Measurements from ENCODE around the gene KIAA0825. TPM values are rescaled to one million over a fixed set of nuclear protein-coding genes. Genes with fewer than 3 reads are reported as not detected.

The KIAA0825 gene
- total and polyA plus RNA-seq, 4 donors: 0.54 to 4.3 (median 3.7) TPM; not detected in 1

DNA sequence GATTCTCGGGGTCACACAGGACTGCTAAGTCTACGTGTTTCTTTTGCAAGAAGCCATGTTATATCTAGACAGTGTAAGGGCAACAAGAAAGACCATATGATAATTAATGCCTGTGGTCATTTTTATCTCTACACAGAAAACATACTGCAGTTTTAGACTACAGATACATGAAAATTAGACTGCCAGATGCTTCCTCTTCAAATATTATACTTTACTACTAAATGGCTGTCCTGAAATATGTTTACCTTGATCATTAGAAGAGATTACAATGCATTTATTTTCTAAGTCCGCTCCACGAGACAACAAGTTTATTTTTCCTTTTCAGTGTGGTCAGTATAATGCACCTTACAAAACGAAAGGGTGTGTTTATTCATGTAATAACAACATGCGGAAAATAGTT lies 147.6 kb downstream of the KIAA0825 start:
- no peaks in the 10 kb centered on the region for H3K4me1 ChIP-seq (ENCODE audit: control insufficient read depth in 1 of 2, insufficient read depth in 2 of 2, low read length in 2 of 2)
- WGBS, 2 donors: 83% methylated on average over 6 of the region's 6 CpGs
- no peak for ATAC-seq (ENCODE audit: low FRiP score)
- no peak for DNase-seq
- H3K36me3 ChIP-seq (ENCODE audit: control insufficient read depth in 1 of 2, insufficient read depth in 2 of 2, low read length in 1 of 2): no peaks in the 10 kb centered on the region
- H3K27me3 ChIP-seq (ENCODE audit: control insufficient read depth in 1 of 2, insufficient read depth in 2 of 2, low read length in 1 of 2): no peaks in the 10 kb centered on the region
- no peak overlapping the region for H3K4me3 ChIP-seq (ENCODE audit: low read length in 2 of 2)
- no peaks in the 10 kb centered on the region for H3K9me3 ChIP-seq (ENCODE audit: control insufficient read depth, low read length)
- intact Hi-C loops (cut with DNase I): no loop called here
- no peak overlapping the region for H3K27ac ChIP-seq (ENCODE audit: low read depth in 1 of 2, low read length in 2 of 2)

DNA sequence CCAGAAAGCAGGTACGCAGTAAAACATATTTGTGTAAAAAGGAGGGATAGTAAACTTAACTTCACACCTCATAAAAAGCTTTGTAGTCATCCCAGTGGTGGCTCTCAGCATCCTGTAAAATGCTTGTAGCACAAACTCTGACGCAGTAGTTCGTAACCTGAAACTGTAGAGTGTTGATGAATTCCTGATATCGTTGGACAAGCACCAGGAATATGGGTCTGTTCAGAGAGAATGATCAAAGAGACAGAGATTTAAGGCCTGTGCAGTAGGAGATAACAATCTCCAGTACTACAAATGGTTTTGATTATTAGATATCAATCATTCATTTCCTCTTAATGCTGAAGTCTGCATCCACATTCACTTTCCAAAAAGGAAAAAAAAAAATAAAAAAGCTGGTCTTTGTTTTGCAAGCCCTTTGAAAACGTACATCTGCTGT lies 148.5 kb downstream of the KIAA0825 start:
- Histone ChIP-seq H3K4me1 (ENCODE audit: control insufficient read depth in 1 of 2, insufficient read depth in 2 of 2, low read length in 2 of 2) (no peaks in the 10 kb centered on the region), H3K9me3 (ENCODE audit: control insufficient read depth, low read length) (no peaks in the 10 kb centered on the region), H3K27ac (ENCODE audit: low read depth in 1 of 2, low read length in 2 of 2) (no peak overlapping the region), H3K27me3 (ENCODE audit: control insufficient read depth in 1 of 2, insufficient read depth in 2 of 2, low read length in 1 of 2) (no peaks in the 10 kb centered on the region), H3K36me3 (ENCODE audit: control insufficient read depth in 1 of 2, insufficient read depth in 2 of 2, low read length in 1 of 2) (no peaks in the 10 kb centered on the region), H3K4me3 (ENCODE audit: low read length in 2 of 2) (no peak overlapping the region)
- ATAC-seq (ENCODE audit: low FRiP score) (no peak), DNase-seq (no peak)
- intact Hi-C loops (cut with DNase I): no loop called here
- whole genome bisulfite sequencing, 2 donors: 54 to 59% methylated on average over 5 of the region's 5 CpGs

DNA sequence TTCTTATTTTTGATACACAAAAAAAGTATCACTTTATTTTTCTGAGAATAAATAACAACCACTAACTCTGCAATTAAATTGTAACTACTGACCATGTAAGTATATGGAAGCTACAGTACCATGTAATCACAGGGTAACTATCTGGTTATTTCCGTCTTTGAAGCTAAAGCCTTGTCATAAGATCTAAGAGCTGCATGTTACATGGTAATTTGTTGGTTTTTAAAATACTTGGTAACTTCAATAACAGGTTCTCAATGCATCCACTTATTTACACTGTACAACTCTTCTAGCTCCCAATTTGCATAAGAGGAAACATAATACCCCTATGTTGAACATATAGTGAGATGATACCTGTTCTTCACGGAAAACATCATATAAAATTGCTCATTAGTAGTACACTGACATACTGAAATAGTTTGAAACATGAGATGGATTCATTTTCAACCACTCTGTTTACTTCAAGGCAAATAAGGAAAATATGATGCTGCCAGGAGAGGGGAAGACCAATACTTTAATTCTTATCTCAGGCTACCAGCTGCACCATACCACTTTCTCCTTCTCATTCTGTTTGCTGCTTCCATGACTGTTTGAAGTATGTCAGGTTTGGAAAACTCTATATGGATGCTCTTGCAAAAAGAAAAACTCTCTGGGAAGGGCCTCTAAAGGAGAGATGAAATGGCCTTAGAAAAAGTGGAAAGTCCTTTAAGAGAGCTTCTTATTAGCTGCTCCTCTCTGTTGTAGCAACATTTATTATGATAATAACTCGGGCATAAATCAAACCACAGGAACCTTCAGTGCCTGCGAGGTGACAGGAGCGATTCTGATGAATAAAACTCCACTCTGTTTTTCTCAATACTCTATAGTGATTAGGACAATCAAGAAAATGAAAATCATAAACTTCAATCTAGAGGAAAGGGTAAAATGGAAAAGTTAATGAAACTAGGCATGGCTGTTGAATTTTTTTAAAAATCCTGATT lies 150.2 kb downstream of the KIAA0825 start:
- no peaks in the 10 kb centered on the region for H3K9me3 ChIP-seq (ENCODE audit: control insufficient read depth, low read length)
- intact Hi-C loops (cut with DNase I): no loop called here
- H3K4me1 ChIP-seq (ENCODE audit: control insufficient read depth in 1 of 2, insufficient read depth in 2 of 2, low read length in 2 of 2): no peaks in the 10 kb centered on the region
- H3K36me3 ChIP-seq (ENCODE audit: control insufficient read depth in 1 of 2, insufficient read depth in 2 of 2, low read length in 1 of 2): peaks cover 0 to 2% of the 10 kb centered on the region in 2 donors
- DNase-seq: no peak
- H3K27me3 ChIP-seq (ENCODE audit: control insufficient read depth in 1 of 2, insufficient read depth in 2 of 2, low read length in 1 of 2): no peaks in the 10 kb centered on the region
- no peak overlapping the region for H3K27ac ChIP-seq (ENCODE audit: low read depth in 1 of 2, low read length in 2 of 2)
- 93 to 94% methylated on average over 5 of the region's 5 CpGs for WGBS, 2 donors
- no peak overlapping the region for H3K4me3 ChIP-seq (ENCODE audit: low read length in 2 of 2)
- no peak for ATAC-seq (ENCODE audit: low FRiP score)

GRCh38 chr5:94467346-94467953 lies 151.0 kb downstream of the KIAA0825 start:
- no peak for ATAC-seq (ENCODE audit: low FRiP score)
- Histone ChIP-seq H3K36me3 (ENCODE audit: control insufficient read depth in 1 of 2, insufficient read depth in 2 of 2, low read length in 1 of 2) (peaks cover 0 to 2% of the 10 kb centered on the region in 2 donors), H3K9me3 (ENCODE audit: control insufficient read depth, low read length) (no peaks in the 10 kb centered on the region), H3K27ac (ENCODE audit: low read depth in 1 of 2, low read length in 2 of 2) (no peak overlapping the region), H3K4me1 (ENCODE audit: control insufficient read depth in 1 of 2, insufficient read depth in 2 of 2, low read length in 2 of 2) (no peaks in the 10 kb centered on the region), H3K27me3 (ENCODE audit: control insufficient read depth in 1 of 2, insufficient read depth in 2 of 2, low read length in 1 of 2) (no peaks in the 10 kb centered on the region), H3K4me3 (ENCODE audit: low read length in 2 of 2) (no peak overlapping the region)
- WGBS, 2 donors: 92 to 98% methylated on average over 3 of the region's 3 CpGs
- DNase-seq: no peak
- intact Hi-C loops (cut with DNase I): no loop called here

DNA sequence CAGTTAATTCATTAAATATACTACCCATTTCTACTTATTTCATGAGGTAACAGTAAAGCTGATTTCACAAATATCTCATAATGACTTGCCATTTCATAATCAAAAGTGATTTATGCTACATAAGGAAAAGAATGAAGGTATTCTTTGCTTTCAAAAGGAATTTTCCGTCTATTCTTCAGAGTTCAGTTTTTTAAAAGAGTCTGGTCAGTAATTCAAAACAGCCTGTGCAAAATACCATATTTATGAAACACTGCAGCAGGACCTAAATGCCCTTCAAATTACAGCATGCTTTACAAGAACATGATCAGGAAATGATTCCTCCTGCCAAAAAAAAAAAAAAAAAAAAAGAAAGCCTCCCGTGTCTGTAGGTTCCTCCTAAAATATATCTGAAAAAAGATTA lies 154.7 kb downstream of the KIAA0825 start:
- no peak for ATAC-seq (ENCODE audit: low FRiP score)
- Histone ChIP-seq H3K4me1 (ENCODE audit: control insufficient read depth in 1 of 2, insufficient read depth in 2 of 2, low read length in 2 of 2) (no peaks in the 10 kb centered on the region), H3K27me3 (ENCODE audit: control insufficient read depth in 1 of 2, insufficient read depth in 2 of 2, low read length in 1 of 2) (no peaks in the 10 kb centered on the region), H3K9me3 (ENCODE audit: control insufficient read depth, low read length) (no peaks in the 10 kb centered on the region), H3K27ac (ENCODE audit: low read depth in 1 of 2, low read length in 2 of 2) (no peak overlapping the region), H3K4me3 (ENCODE audit: low read length in 2 of 2) (no peak overlapping the region), H3K36me3 (ENCODE audit: control insufficient read depth in 1 of 2, insufficient read depth in 2 of 2, low read length in 1 of 2) (peaks cover 0 to 2% of the 10 kb centered on the region in 2 donors)
- intact Hi-C loops (cut with DNase I): no loop called here
- no peak for DNase-seq
- 20 to 27% methylated on average over 2 of the region's 2 CpGs for WGBS, 2 donors

DNA sequence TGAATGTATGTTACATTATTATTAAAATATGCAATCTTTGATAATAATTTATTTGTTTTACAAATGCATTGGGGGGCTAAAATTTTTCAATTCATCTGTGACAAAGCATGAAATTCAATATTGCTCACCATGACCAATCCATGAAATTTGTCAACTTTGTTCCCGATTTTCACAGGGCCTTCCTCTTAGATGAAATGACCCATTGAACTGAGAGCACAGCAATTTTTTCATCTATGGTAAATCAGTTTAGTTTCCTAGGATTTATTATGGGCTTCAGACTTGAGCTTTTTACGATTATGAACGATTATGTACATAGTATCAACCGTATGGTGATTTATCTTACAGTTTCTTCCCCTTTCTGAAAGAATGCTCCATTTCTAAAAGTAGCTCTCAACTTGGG lies 157.3 kb downstream of the KIAA0825 start:
- peaks cover 0 to 2% of the 10 kb centered on the region in 2 donors for H3K36me3 ChIP-seq (ENCODE audit: control insufficient read depth in 1 of 2, insufficient read depth in 2 of 2, low read length in 1 of 2)
- H3K27ac ChIP-seq (ENCODE audit: low read depth in 1 of 2, low read length in 2 of 2): no peak overlapping the region
- no peak for ATAC-seq (ENCODE audit: low FRiP score)
- 46 to 51% methylated on average over 4 of the region's 4 CpGs for WGBS, 2 donors
- DNase-seq: no peak
- no peaks in the 10 kb centered on the region for H3K27me3 ChIP-seq (ENCODE audit: control insufficient read depth in 1 of 2, insufficient read depth in 2 of 2, low read length in 1 of 2)
- no peak overlapping the region for H3K4me3 ChIP-seq (ENCODE audit: low read length in 2 of 2)
- intact Hi-C loops (cut with DNase I): no loop called here
- H3K4me1 ChIP-seq (ENCODE audit: control insufficient read depth in 1 of 2, insufficient read depth in 2 of 2, low read length in 2 of 2): no peaks in the 10 kb centered on the region
- H3K9me3 ChIP-seq (ENCODE audit: control insufficient read depth, low read length): no peaks in the 10 kb centered on the region

- Histone ChIP-seq H3K27ac (ENCODE audit: low read depth in 1 of 2, low read length in 2 of 2) (no peak overlapping the region), H3K9me3 (ENCODE audit: control insufficient read depth, low read length) (no peaks in the 10 kb centered on the region), H3K4me3 (ENCODE audit: low read length in 2 of 2) (no peak overlapping the region), H3K36me3 (ENCODE audit: control insufficient read depth in 1 of 2, insufficient read depth in 2 of 2, low read length in 1 of 2) (peaks cover 0 to 2% of the 10 kb centered on the region in 2 donors), H3K4me1 (ENCODE audit: control insufficient read depth in 1 of 2, insufficient read depth in 2 of 2, low read length in 2 of 2) (no peaks in the 10 kb centered on the region), H3K27me3 (ENCODE audit: control insufficient read depth in 1 of 2, insufficient read depth in 2 of 2, low read length in 1 of 2) (no peaks in the 10 kb centered on the region)
- intact Hi-C loops (cut with DNase I): no loop called here
- ATAC-seq (ENCODE audit: low FRiP score): no peak
- no peak for DNase-seq
Measured at GRCh38 chr5:94459915-94460314, 158.5 kb downstream of the KIAA0825 start.

- ATAC-seq (ENCODE audit: low FRiP score) (no peak), DNase-seq (no peak)
- Histone ChIP-seq H3K27me3 (ENCODE audit: control insufficient read depth in 1 of 2, insufficient read depth in 2 of 2, low read length in 1 of 2) (no peaks in the 10 kb centered on the region), H3K4me3 (ENCODE audit: low read length in 2 of 2) (no peak overlapping the region), H3K9me3 (ENCODE audit: control insufficient read depth, low read length) (no peaks in the 10 kb centered on the region), H3K36me3 (ENCODE audit: control insufficient read depth in 1 of 2, insufficient read depth in 2 of 2, low read length in 1 of 2) (no peaks in the 10 kb centered on the region), H3K4me1 (ENCODE audit: control insufficient read depth in 1 of 2, insufficient read depth in 2 of 2, low read length in 2 of 2) (no peaks in the 10 kb centered on the region), H3K27ac (ENCODE audit: low read depth in 1 of 2, low read length in 2 of 2) (no peak overlapping the region)
- WGBS, 2 donors: 97 to 99% methylated on average over 4 of the region's 4 CpGs
- intact Hi-C loops (cut with DNase I): no loop called here
Measured at GRCh38 chr5:94457788-94458187, 160.6 kb downstream of the KIAA0825 start.

- 71 to 86% methylated on average over 2 of the region's 2 CpGs for WGBS, 2 donors
- Histone ChIP-seq H3K27me3 (ENCODE audit: control insufficient read depth in 1 of 2, insufficient read depth in 2 of 2, low read length in 1 of 2) (no peaks in the 10 kb centered on the region), H3K9me3 (ENCODE audit: control insufficient read depth, low read length) (no peaks in the 10 kb centered on the region), H3K27ac (ENCODE audit: low read depth in 1 of 2, low read length in 2 of 2) (no peak overlapping the region), H3K36me3 (ENCODE audit: control insufficient read depth in 1 of 2, insufficient read depth in 2 of 2, low read length in 1 of 2) (peaks cover 0 to 3% of the 10 kb centered on the region in 2 donors), H3K4me1 (ENCODE audit: control insufficient read depth in 1 of 2, insufficient read depth in 2 of 2, low read length in 2 of 2) (no peaks in the 10 kb centered on the region), H3K4me3 (ENCODE audit: low read length in 2 of 2) (no peak overlapping the region)
- no peak for ATAC-seq (ENCODE audit: low FRiP score)
- intact Hi-C loops (cut with DNase I): no loop called here
- no peak for DNase-seq
Measured at GRCh38 chr5:94445726-94446125, 172.7 kb downstream of the KIAA0825 start.
